HEK293 (cell line): ENCODE data around the gene NKAPL.
A peak's percentile ranks its signal among the peaks of the same experiment; 100 is the strongest.

Experiments used
- CTCF ChIA-PET: fragments of 350-600 bp; formaldehyde crosslinking; extraction: SDS; loops from one replicate; lab custom pipeline; 2021; ENCODE audit warnings: antibody characterized with exemption; lab: Yijun Ruan, JAX
- POLR2A ChIA-PET: fragments of 300-600 bp; formaldehyde crosslinking; extraction: SDS; loops from one replicate; lab custom pipeline; 2020; ENCODE audit warnings: antibody characterized with exemption, inconsistent platforms; lab: Yijun Ruan, JAX
- H3K27ac ChIP-seq: fragments of 200-500 bp; sonication (Bioruptor generic); 2 replicates; pipeline ENCODE4 v1.5.1; 2014; ENCODE audit warnings: low read depth, low read length, control low read depth, inconsistent platforms; ENCODE audit errors: extremely low read depth
- H3K36me3 ChIP-seq, 2 experiments: fragments of 200-500 bp in 1 of 2; sonication (Bioruptor generic) in 1 of 2; 1 replicate in 1 of 2; 2 replicates in 1 of 2; pipeline ENCODE4 v1.5.1; 2014 to 2017; ENCODE audit warnings: inconsistent platforms in 2 of 2, low read length in 2 of 2; ENCODE audit not compliant: control insufficient read depth in 2 of 2, insufficient read depth in 1 of 2
- H3K4me1 ChIP-seq: fragments of 200-500 bp; sonication (Bioruptor generic); 2 replicates; pipeline ENCODE4 v1.5.1; 2014; ENCODE audit warnings: mild to moderate bottlenecking, low read length, inconsistent platforms; ENCODE audit not compliant: control insufficient read depth, insufficient read depth
- H3K4me3 ChIP-seq: 2 replicates; pipeline ENCODE4 v1.5.1; 2011; ENCODE audit warnings: low read depth, mild to moderate bottlenecking, control low read depth, low read length, moderate library complexity
- H3K9me3 ChIP-seq: fragments of 200-500 bp; sonication (Bioruptor generic); 2 replicates; pipeline ENCODE4 v1.5.1; 2014; ENCODE audit warnings: low read depth, low read length, inconsistent platforms; ENCODE audit not compliant: control insufficient read depth, insufficient read depth
- REPIN1 ChIP-seq: fragments of 450-650 bp; formaldehyde crosslinking; IDR thresholded peaks from 2 replicates; pipeline ENCODE4 v1.5.1; 2017; ENCODE audit warnings: missing biosample characterization, missing genetic modification characterization, low read depth
- SCRT1 ChIP-seq: fragments of 450-650 bp; formaldehyde crosslinking; IDR thresholded peaks from 2 replicates; pipeline ENCODE4 v1.5.1; 2016; ENCODE audit warnings: missing biosample characterization, missing genetic modification characterization, borderline replicate concordance
- SCRT2 ChIP-seq: fragments of 450-650 bp; formaldehyde crosslinking; IDR thresholded peaks from 2 replicates; pipeline ENCODE4 v1.5.1; 2016; ENCODE audit warnings: missing biosample characterization, missing genetic modification characterization
- ZNF223 ChIP-seq: fragments of 450-650 bp; formaldehyde crosslinking; IDR thresholded peaks from 2 replicates; pipeline ENCODE4 v1.5.1; 2016; ENCODE audit warnings: missing biosample characterization, missing genetic modification characterization
- ZNF366 ChIP-seq: fragments of 450-650 bp; formaldehyde crosslinking; conservative IDR thresholded peaks from 2 replicates; pipeline ENCODE4 v1.5.1; 2016; ENCODE audit warnings: missing biosample characterization, missing genetic modification characterization
- ZNF48 ChIP-seq: fragments of 450-650 bp; formaldehyde crosslinking; IDR thresholded peaks from 2 replicates; pipeline ENCODE4 v1.5.1; 2016; ENCODE audit warnings: missing biosample characterization, missing genetic modification characterization
- ZNF530 ChIP-seq: fragments of 450-650 bp; formaldehyde crosslinking; IDR thresholded peaks from 2 replicates; pipeline ENCODE4 v1.5.1; 2016; ENCODE audit warnings: low read depth, missing biosample characterization, missing genetic modification characterization
- ZNF548 ChIP-seq: fragments of 450-650 bp; formaldehyde crosslinking; IDR thresholded peaks from 2 replicates; pipeline ENCODE4 v1.5.1; 2016; ENCODE audit warnings: missing biosample characterization, missing genetic modification characterization
- ZNF549 ChIP-seq: fragments of 450-650 bp; IDR thresholded peaks from 2 replicates; pipeline ENCODE4 v1.5.1; 2018; ENCODE audit warnings: missing biosample characterization, missing genetic modification characterization, mild to moderate bottlenecking, inconsistent platforms, moderate library complexity
- TF ChIP-seq, protein P1 (sequence below): fragments of 450-650 bp; formaldehyde crosslinking; IDR thresholded peaks from 2 replicates; pipeline ENCODE4 v1.5.0; 2017; ENCODE audit warnings: missing biosample characterization, missing genetic modification characterization, borderline replicate concordance
- TF ChIP-seq, protein P2 (sequence below): fragments of 450-650 bp; formaldehyde crosslinking; IDR thresholded peaks from 2 replicates; pipeline ENCODE4 v1.5.1; 2016; ENCODE audit warnings: missing biosample characterization, missing genetic modification characterization
- TF ChIP-seq, protein P3 (sequence below): fragments of 450-650 bp; formaldehyde crosslinking; IDR thresholded peaks from 2 replicates; pipeline ENCODE4 v1.5.1; 2016; ENCODE audit warnings: missing biosample characterization, missing genetic modification characterization
- TF ChIP-seq, protein P4 (sequence below): fragments of 450-650 bp; formaldehyde crosslinking; IDR thresholded peaks from 2 replicates; pipeline ENCODE4 v1.5.1; 2016; ENCODE audit warnings: missing biosample characterization, missing genetic modification characterization, borderline replicate concordance
- TF ChIP-seq, protein P5 (sequence below): fragments of 450-650 bp; formaldehyde crosslinking; conservative IDR thresholded peaks from 2 replicates; pipeline ENCODE4 v1.5.1; 2016; ENCODE audit warnings: low read depth, missing biosample characterization, missing genetic modification characterization

The NKAPL gene

DNA sequence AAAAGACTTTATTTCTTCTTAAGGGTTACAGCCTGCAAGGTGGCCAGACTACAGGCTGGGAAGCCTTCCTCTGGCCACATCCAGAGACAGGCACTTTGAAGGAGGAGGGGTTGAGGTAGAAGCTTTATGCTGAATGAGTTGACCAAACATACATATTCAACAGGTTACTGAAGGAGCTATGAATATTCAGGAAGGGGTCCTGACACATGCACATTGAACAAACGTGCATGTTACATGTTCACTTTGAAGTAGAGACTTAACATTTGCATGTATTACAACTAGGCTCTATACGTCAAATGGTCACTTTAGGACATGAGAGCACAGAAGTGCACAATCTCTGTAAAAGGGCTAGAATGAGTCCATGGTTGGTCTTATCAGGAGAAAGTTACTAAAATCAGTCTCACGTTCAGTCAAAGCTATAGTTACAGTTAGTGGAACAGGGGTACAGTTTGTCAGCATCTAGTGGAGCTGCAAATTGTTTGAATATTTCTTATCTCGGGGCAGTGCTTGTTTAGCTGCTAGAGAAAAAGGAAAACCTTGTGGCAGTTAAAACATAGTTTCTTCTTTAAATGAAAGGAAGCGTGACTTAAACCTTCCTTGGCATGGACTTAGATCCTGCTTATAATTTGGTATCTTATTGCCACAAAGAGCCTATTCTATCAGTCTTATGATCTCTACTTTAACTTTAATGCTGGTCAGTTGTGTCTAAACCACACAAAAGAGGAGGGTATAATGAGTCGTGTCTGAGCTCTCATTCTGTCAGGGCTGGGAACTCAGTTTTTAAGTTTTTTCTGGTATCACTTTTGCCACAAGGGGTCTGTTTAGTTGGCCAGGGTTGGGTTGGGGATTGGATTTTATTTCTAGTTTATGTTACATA lies 38.6 kb upstream of the NKAPL start:
- ChIA-PET POLR2A (interaction anchor here (0.6 to 2.0 kb wide), 4 partner anchors 46 to 79 kb away, joined by 3 to 5 read pairs (median 4); partner anchors contain the start of genes ZKSCAN8 and ZSCAN26), CTCF (interaction anchor here (0.5 to 1.4 kb wide), 5 partner anchors 45 to 891 kb away, joined by 3 to 4 read pairs (median 3); no protein-coding TSS in a partner anchor)
- H3K36me3 ChIP-seq, result no peaks in the 10 kb centered on the region
- peaks cover 3% of the 10 kb centered on the region for H3K4me1 ChIP-seq
- no peak overlapping the region for H3K27ac ChIP-seq
- no peaks in the 10 kb centered on the region for H3K9me3 ChIP-seq
- no peak overlapping the region for H3K4me3 ChIP-seq
- TF ChIP-seq, protein P1, sequence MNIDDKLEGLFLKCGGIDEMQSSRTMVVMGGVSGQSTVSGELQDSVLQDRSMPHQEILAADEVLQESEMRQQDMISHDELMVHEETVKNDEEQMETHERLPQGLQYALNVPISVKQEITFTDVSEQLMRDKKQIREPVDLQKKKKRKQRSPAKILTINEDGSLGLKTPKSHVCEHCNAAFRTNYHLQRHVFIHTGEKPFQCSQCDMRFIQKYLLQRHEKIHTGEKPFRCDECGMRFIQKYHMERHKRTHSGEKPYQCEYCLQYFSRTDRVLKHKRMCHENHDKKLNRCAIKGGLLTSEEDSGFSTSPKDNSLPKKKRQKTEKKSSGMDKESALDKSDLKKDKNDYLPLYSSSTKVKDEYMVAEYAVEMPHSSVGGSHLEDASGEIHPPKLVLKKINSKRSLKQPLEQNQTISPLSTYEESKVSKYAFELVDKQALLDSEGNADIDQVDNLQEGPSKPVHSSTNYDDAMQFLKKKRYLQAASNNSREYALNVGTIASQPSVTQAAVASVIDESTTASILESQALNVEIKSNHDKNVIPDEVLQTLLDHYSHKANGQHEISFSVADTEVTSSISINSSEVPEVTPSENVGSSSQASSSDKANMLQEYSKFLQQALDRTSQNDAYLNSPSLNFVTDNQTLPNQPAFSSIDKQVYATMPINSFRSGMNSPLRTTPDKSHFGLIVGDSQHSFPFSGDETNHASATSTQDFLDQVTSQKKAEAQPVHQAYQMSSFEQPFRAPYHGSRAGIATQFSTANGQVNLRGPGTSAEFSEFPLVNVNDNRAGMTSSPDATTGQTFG, result no peak
- no peak for TF ChIP-seq ZNF530
- TF ChIP-seq ZNF223 (tag by site-specific recombination), result no peak
- TF ChIP-seq, protein P2, sequence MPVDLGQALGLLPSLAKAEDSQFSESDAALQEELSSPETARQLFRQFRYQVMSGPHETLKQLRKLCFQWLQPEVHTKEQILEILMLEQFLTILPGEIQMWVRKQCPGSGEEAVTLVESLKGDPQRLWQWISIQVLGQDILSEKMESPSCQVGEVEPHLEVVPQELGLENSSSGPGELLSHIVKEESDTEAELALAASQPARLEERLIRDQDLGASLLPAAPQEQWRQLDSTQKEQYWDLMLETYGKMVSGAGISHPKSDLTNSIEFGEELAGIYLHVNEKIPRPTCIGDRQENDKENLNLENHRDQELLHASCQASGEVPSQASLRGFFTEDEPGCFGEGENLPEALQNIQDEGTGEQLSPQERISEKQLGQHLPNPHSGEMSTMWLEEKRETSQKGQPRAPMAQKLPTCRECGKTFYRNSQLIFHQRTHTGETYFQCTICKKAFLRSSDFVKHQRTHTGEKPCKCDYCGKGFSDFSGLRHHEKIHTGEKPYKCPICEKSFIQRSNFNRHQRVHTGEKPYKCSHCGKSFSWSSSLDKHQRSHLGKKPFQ (tag by site-specific recombination), result no peak
- TF ChIP-seq, protein P3, sequence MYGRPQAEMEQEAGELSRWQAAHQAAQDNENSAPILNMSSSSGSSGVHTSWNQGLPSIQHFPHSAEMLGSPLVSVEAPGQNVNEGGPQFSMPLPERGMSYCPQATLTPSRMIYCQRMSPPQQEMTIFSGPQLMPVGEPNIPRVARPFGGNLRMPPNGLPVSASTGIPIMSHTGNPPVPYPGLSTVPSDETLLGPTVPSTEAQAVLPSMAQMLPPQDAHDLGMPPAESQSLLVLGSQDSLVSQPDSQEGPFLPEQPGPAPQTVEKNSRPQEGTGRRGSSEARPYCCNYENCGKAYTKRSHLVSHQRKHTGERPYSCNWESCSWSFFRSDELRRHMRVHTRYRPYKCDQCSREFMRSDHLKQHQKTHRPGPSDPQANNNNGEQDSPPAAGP (tag by site-specific recombination), result no peak
- no peak for TF ChIP-seq REPIN1
- TF ChIP-seq, protein P4, sequence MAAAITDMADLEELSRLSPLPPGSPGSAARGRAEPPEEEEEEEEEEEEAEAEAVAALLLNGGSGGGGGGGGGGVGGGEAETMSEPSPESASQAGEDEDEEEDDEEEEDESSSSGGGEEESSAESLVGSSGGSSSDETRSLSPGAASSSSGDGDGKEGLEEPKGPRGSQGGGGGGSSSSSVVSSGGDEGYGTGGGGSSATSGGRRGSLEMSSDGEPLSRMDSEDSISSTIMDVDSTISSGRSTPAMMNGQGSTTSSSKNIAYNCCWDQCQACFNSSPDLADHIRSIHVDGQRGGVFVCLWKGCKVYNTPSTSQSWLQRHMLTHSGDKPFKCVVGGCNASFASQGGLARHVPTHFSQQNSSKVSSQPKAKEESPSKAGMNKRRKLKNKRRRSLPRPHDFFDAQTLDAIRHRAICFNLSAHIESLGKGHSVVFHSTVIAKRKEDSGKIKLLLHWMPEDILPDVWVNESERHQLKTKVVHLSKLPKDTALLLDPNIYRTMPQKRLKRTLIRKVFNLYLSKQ, result no peak
- no peak for TF ChIP-seq ZNF48
- TF ChIP-seq, protein P5, sequence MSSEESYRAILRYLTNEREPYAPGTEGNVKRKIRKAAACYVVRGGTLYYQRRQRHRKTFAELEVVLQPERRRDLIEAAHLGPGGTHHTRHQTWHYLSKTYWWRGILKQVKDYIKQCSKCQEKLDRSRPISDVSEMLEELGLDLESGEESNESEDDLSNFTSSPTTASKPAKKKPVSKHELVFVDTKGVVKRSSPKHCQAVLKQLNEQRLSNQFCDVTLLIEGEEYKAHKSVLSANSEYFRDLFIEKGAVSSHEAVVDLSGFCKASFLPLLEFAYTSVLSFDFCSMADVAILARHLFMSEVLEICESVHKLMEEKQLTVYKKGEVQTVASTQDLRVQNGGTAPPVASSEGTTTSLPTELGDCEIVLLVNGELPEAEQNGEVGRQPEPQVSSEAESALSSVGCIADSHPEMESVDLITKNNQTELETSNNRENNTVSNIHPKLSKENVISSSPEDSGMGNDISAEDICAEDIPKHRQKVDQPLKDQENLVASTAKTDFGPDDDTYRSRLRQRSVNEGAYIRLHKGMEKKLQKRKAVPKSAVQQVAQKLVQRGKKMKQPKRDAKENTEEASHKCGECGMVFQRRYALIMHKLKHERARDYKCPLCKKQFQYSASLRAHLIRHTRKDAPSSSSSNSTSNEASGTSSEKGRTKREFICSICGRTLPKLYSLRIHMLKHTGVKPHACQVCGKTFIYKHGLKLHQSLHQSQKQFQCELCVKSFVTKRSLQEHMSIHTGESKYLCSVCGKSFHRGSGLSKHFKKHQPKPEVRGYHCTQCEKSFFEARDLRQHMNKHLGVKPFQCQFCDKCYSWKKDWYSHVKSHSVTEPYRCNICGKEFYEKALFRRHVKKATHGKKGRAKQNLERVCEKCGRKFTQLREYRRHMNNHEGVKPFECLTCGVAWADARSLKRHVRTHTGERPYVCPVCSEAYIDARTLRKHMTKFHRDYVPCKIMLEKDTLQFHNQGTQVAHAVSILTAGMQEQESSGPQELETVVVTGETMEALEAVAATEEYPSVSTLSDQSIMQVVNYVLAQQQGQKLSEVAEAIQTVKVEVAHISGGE, result no peak
- peak; percentile 80; the same call in 1 of the 2 replicates for TF ChIP-seq SCRT1
- no peak for TF ChIP-seq ZNF366
- peak; percentile 94 for TF ChIP-seq SCRT2 (tag by site-specific recombination)
- no peak for TF ChIP-seq ZNF549 (tag by site-specific recombination)
- no peak for TF ChIP-seq ZNF548 (tag by site-specific recombination)
